ENCODE results near the gene FAM174B.

FAM174B gene

GRCh38 chr15:92584105-92584504, 71.5 kb downstream of the FAM174B start:
- DNase-seq (ENCODE audit: low spot score in 2 of 2): no peak
- Mint-ChIP-seq H3K9me3 (no peaks in the 10 kb centered on the region), H3K36me3 (no peaks in the 10 kb centered on the region), H3K4me1 (no peaks in the 10 kb centered on the region), H3K27ac (no peak overlapping the region), H3K4me3 (no peak overlapping the region)
- no peak for ATAC-seq

GRCh38 chr15:92583096-92584034, 72.2 kb downstream of the FAM174B start:
- H3K4me1 Mint-ChIP-seq: no peaks in the 10 kb centered on the region
- H3K36me3 Mint-ChIP-seq: no peaks in the 10 kb centered on the region
- H3K4me3 Mint-ChIP-seq: no peak overlapping the region
- no peaks in the 10 kb centered on the region for H3K9me3 Mint-ChIP-seq
- no peak overlapping the region for H3K27ac Mint-ChIP-seq
- ATAC-seq (no peak), DNase-seq (ENCODE audit: low spot score in 2 of 2) (no peak)

GRCh38 chr15:92582206-92582605, 73.4 kb downstream of the FAM174B start:
- Mint-ChIP-seq H3K4me3 (no peak overlapping the region), H3K27ac (no peak overlapping the region), H3K4me1 (no peaks in the 10 kb centered on the region), H3K9me3 (no peaks in the 10 kb centered on the region), H3K36me3 (no peaks in the 10 kb centered on the region)
- no peak for DNase-seq (ENCODE audit: low spot score in 2 of 2)
- no peak for ATAC-seq

GRCh38 chr15:92580933-92581445, 74.6 kb downstream of the FAM174B start:
- no peak overlapping the region for H3K27ac Mint-ChIP-seq
- no peak for ATAC-seq
- H3K4me3 Mint-ChIP-seq: no peak overlapping the region
- H3K36me3 Mint-ChIP-seq: no peaks in the 10 kb centered on the region
- DNase-seq (ENCODE audit: low spot score in 2 of 2): no peak
- H3K4me1 Mint-ChIP-seq: no peaks in the 10 kb centered on the region
- no peaks in the 10 kb centered on the region for H3K9me3 Mint-ChIP-seq

GRCh38 chr15:92580521-92580920, 75.1 kb downstream of the FAM174B start:
- no peaks in the 10 kb centered on the region for H3K36me3 Mint-ChIP-seq
- H3K4me1 Mint-ChIP-seq: no peaks in the 10 kb centered on the region

GRCh38 chr15:92579931-92580470, 75.6 kb downstream of the FAM174B start:
- Mint-ChIP-seq H3K9me3 (no peaks in the 10 kb centered on the region), H3K4me3 (no peak overlapping the region), H3K4me1 (no peaks in the 10 kb centered on the region), H3K36me3 (no peaks in the 10 kb centered on the region), H3K27ac (no peak overlapping the region)
- no peak for ATAC-seq
- DNase-seq (ENCODE audit: low spot score in 2 of 2): no peak

More at GRCh38 chr15:92580521-92580920, 75.1 kb downstream of the FAM174B start:
- ATAC-seq (no peak), DNase-seq (ENCODE audit: low spot score in 2 of 2) (no peak)
- Mint-ChIP-seq H3K9me3 (no peaks in the 10 kb centered on the region), H3K4me3 (no peak overlapping the region), H3K27ac (no peak overlapping the region)

GRCh38 chr15:92579486-92579885, 76.1 kb downstream of the FAM174B start:
- no peak for DNase-seq (ENCODE audit: low spot score in 2 of 2)
- Mint-ChIP-seq H3K27ac (no peak overlapping the region), H3K36me3 (no peaks in the 10 kb centered on the region), H3K9me3 (no peaks in the 10 kb centered on the region), H3K4me1 (no peaks in the 10 kb centered on the region), H3K4me3 (no peak overlapping the region)
- no peak for ATAC-seq

- Mint-ChIP-seq H3K4me3 (no peak overlapping the region), H3K4me1 (no peaks in the 10 kb centered on the region), H3K36me3 (no peaks in the 10 kb centered on the region), H3K9me3 (no peaks in the 10 kb centered on the region), H3K27ac (no peak overlapping the region)
- DNase-seq (ENCODE audit: low spot score in 2 of 2) (no peak), ATAC-seq (no peak)
Observed at GRCh38 chr15:92578096-92578835, 77.3 kb downstream of the FAM174B start.

GRCh38 chr15:92576597-92577200, 78.9 kb downstream of the FAM174B start:
- Mint-ChIP-seq H3K36me3 (no peaks in the 10 kb centered on the region), H3K9me3 (no peaks in the 10 kb centered on the region), H3K4me1 (no peaks in the 10 kb centered on the region), H3K4me3 (no peak overlapping the region), H3K27ac (no peak overlapping the region)
- no peak for ATAC-seq
- DNase-seq (ENCODE audit: low spot score in 2 of 2): no peak

- no peaks in the 10 kb centered on the region for H3K4me1 Mint-ChIP-seq
- no peaks in the 10 kb centered on the region for H3K9me3 Mint-ChIP-seq
- no peaks in the 10 kb centered on the region for H3K36me3 Mint-ChIP-seq
- no peak overlapping the region for H3K27ac Mint-ChIP-seq
- no peak overlapping the region for H3K4me3 Mint-ChIP-seq
- ATAC-seq: no peak
- DNase-seq (ENCODE audit: low spot score in 2 of 2): no peak
Observed at GRCh38 chr15:92574566-92574965, 81.0 kb downstream of the FAM174B start.

GRCh38 chr15:92574161-92574560, 81.4 kb downstream of the FAM174B start:
- Mint-ChIP-seq H3K36me3 (no peaks in the 10 kb centered on the region), H3K27ac (no peak overlapping the region), H3K4me1 (no peaks in the 10 kb centered on the region), H3K9me3 (no peaks in the 10 kb centered on the region), H3K4me3 (no peak overlapping the region)
- DNase-seq (ENCODE audit: low spot score in 2 of 2): no peak
- ATAC-seq: no peak

GRCh38 chr15:92571824-92572223, 83.8 kb downstream of the FAM174B start:
- Mint-ChIP-seq H3K4me3 (no peak overlapping the region), H3K27ac (no peak overlapping the region), H3K9me3 (no peaks in the 10 kb centered on the region), H3K36me3 (no peaks in the 10 kb centered on the region), H3K4me1 (no peaks in the 10 kb centered on the region)
- DNase-seq (ENCODE audit: low spot score in 2 of 2) (no peak), ATAC-seq (no peak)

GRCh38 chr15:92570391-92570790, 85.2 kb downstream of the FAM174B start:
- Mint-ChIP-seq H3K27ac (no peak overlapping the region), H3K9me3 (no peaks in the 10 kb centered on the region), H3K4me1 (no peaks in the 10 kb centered on the region), H3K4me3 (no peak overlapping the region), H3K36me3 (no peaks in the 10 kb centered on the region)
- DNase-seq (ENCODE audit: low spot score in 2 of 2) (no peak), ATAC-seq (no peak)

GRCh38 chr15:92569778-92570177, 85.8 kb downstream of the FAM174B start:
- no peak for DNase-seq (ENCODE audit: low spot score in 2 of 2)
- Mint-ChIP-seq H3K4me3 (no peak overlapping the region), H3K27ac (no peak overlapping the region), H3K36me3 (no peaks in the 10 kb centered on the region), H3K9me3 (no peaks in the 10 kb centered on the region), H3K4me1 (no peaks in the 10 kb centered on the region)
- ATAC-seq: no peak

Measured in stimulated activated effector memory CD8-positive, alpha-beta T cell treated with anti-CD3 and anti-CD28 coated beads, Interleukin-12 subunit alpha, Interleukin-12 subunit beta, amount 100 ng/mL, for 72 hours (primary cell).